K562 (cell line): ENCODE results near the gene TMBIM4. TPM values are rescaled to one million over a fixed set of nuclear protein-coding genes. Genes with fewer than 3 reads are reported as not detected.

Source experiments
- ATF1 ChIP-seq, 2 experiments: fragments of 450-650 bp in 1 of 2; IDR thresholded peaks; 2 replicates each; pipeline ENCODE4 v1.6.1; 2016; ENCODE audit warnings: missing compliant biosample characterization in 1 of 2, missing genetic modification characterization in 1 of 2
- CREM ChIP-seq: IDR thresholded peaks from 2 replicates; pipeline ENCODE4 v1.6.1; 2014; ENCODE audit warnings: antibody characterized with exemption, low read depth
- EGR1 ChIP-seq: fragments of 450-650 bp; conservative IDR thresholded peaks from 2 replicates; pipeline ENCODE4 v1.6.1; 2017; ENCODE audit warnings: mild to moderate bottlenecking
- EHMT2 ChIP-seq: fragments of 450-650 bp; IDR thresholded peaks from 2 replicates; pipeline ENCODE4 v1.6.1; 2018; ENCODE audit warnings: antibody characterized with exemption
- ELF4 ChIP-seq: fragments of 450-650 bp; formaldehyde crosslinking; IDR thresholded peaks from 2 replicates; pipeline ENCODE4 v1.4.0; 2022; ENCODE audit warnings: missing genetic modification characterization
- EZH2 ChIP-seq: IDR thresholded peaks from 2 replicates; pipeline ENCODE4 v1.6.1; 2012; ENCODE audit warnings: low read depth, mild to moderate bottlenecking, inconsistent platforms, low read length, borderline replicate concordance
- ID3 ChIP-seq, 2 experiments: fragments of 250-450 bp in 1 of 2; fragments of 450-650 bp in 1 of 2; sonication (Bioruptor Pico) in 1 of 2; IDR thresholded peaks; 2 replicates each; pipeline versions ENCODE4 v1.6.1 to v1.8.0; 2016 to 2021; ENCODE audit warnings: mild to moderate bottlenecking in 2 of 2, moderate library complexity in 2 of 2, missing compliant biosample characterization in 1 of 2, missing genetic modification characterization in 1 of 2
- MCM3 ChIP-seq: fragments of 450-650 bp; IDR thresholded peaks from 2 replicates; pipeline ENCODE4 v1.6.1; 2016
- MEIS2 ChIP-seq: fragments of 450-650 bp; IDR thresholded peaks from 2 replicates; pipeline ENCODE4 v1.6.1; 2014; ENCODE audit warnings: mild to moderate bottlenecking; ENCODE audit not compliant: partially characterized antibody
- MTA1 ChIP-seq: fragments of 450-650 bp; IDR thresholded peaks from 2 replicates; pipeline ENCODE4 v1.6.1; 2017; ENCODE audit warnings: borderline replicate concordance
- NCOA1 ChIP-seq: fragments of 450-650 bp; IDR thresholded peaks from 2 replicates; pipeline ENCODE4 v1.6.1; 2016; ENCODE audit warnings: low read depth
- PTTG1 ChIP-seq: fragments of 450-650 bp; IDR thresholded peaks from 2 replicates; pipeline ENCODE4 v1.6.1; 2016; ENCODE audit warnings: low read depth, mild to moderate bottlenecking, missing genetic modification characterization, missing compliant biosample characterization
- SAP30 ChIP-seq: fragments of 200-600 bp; sonication (generic); IDR thresholded peaks from 2 replicates; pipeline ENCODE4 v1.6.1; 2012; ENCODE audit warnings: borderline replicate concordance, low read depth, mild to moderate bottlenecking, moderate library complexity, low read length, control low read depth, inconsistent platforms; ENCODE audit not compliant: insufficient read depth, poor library complexity, severe bottlenecking
- TAF15 ChIP-seq: fragments of 200-400 bp; formaldehyde crosslinking; IDR thresholded peaks from 2 replicates; pipeline ENCODE4 v1.6.1; 2017; ENCODE audit warnings: mild to moderate bottlenecking, low read depth, low read length, moderate library complexity
- TAF7 ChIP-seq: fragments of 450-650 bp; IDR thresholded peaks from 2 replicates; pipeline ENCODE4 v1.6.1; 2016; ENCODE audit warnings: missing genetic modification characterization, missing compliant biosample characterization
- TBP ChIP-seq: optimal IDR thresholded peaks from 2 replicates; pipeline ENCODE3; 2011; ENCODE audit warnings: low read depth, low read length, improper control_type of control experiment
- TEAD1 ChIP-seq, 2 experiments: fragments of 450-650 bp in 1 of 2; sonication (generic) in 1 of 2; formaldehyde crosslinking; IDR thresholded peaks; 2 replicates each; pipeline versions ENCODE4 v1.4.0 to v1.8.0; 2020 to 2022; ENCODE audit warnings: mild to moderate bottlenecking in 2 of 2, missing genetic modification reagents in 1 of 2
- U2AF1 ChIP-seq: fragments of 200-400 bp; formaldehyde crosslinking; optimal IDR thresholded peaks from 2 replicates; pipeline ENCODE3; 2017; ENCODE audit warnings: mild to moderate bottlenecking, low read depth, low read length, moderate library complexity
- YBX1 ChIP-seq: fragments of 450-650 bp; IDR thresholded peaks from 2 replicates; pipeline ENCODE4 v1.7.1; 2016; ENCODE audit warnings: mild to moderate bottlenecking
- ZMIZ1 ChIP-seq, 2 experiments: fragments of 150-350 bp in 1 of 2; IDR thresholded peaks; 2 replicates each; pipeline ENCODE4 v1.6.1; 2012 to 2016; ENCODE audit warnings: low read depth in 2 of 2, low read length in 2 of 2, mild to moderate bottlenecking in 1 of 2, moderate library complexity in 1 of 2
- ZNF143 ChIP-seq: sonication (generic); formaldehyde crosslinking; IDR thresholded peaks from 2 replicates; pipeline ENCODE4 v1.9.0; 2022; ENCODE audit warnings: mild to moderate bottlenecking, missing genetic modification reagents
- ZNF280A ChIP-seq: fragments of 450-650 bp; IDR thresholded peaks from 2 replicates; pipeline ENCODE4 v1.6.1; 2018; ENCODE audit warnings: mild to moderate bottlenecking, low read depth; ENCODE audit not compliant: partially characterized antibody
- ZNF586 ChIP-seq: fragments of 450-650 bp; formaldehyde crosslinking; conservative IDR thresholded peaks from 2 replicates; pipeline ENCODE4 v1.4.0; 2020; ENCODE audit warnings: mild to moderate bottlenecking, moderate library complexity
- polyA plus RNA-seq, 8 experiments: library from polyadenylated mRNA; depleted of rRNA in 4 of 8; stranded (reverse) in 5 of 8; unstranded in 3 of 8; fragments of >200 nt; fragmentation: Nextera tagmentation in 2 of 8; fragmentation: Illumina TruSeq in 1 of 8; extraction: Ambion mirVana in 2 of 8; extraction: Trizol in 1 of 8; gene quantifications; 2 replicates each; pipeline versions ENCODE4 v1.2.1 to v1.2.3, GENCODE V29; 2011 to 2014; ENCODE audit warnings: inconsistent platforms in 1 of 8, missing spikeins in 1 of 8
- total RNA-seq, 7 experiments: library from RNA; depleted of rRNA in 6 of 7; stranded (reverse); fragments of >200 nt in 6 of 7; fragmentation: Illumina TruSeq in 2 of 7; extraction: Trizol in 2 of 7; gene quantifications; 2 replicates each; pipeline versions ENCODE4 v1.2.1 to v1.2.3, GENCODE V29; 2011 to 2021; ENCODE audit warnings: low replicate concordance in 1 of 7

TMBIM4 gene
- total and polyA plus RNA-seq, 9 of the 15 experiments (the other 6 are each of a cell fraction or from before 2014, with no cell fraction given): 18.6 to 272 (median 50.0) TPM

- TF ChIP-seq ZMIZ1 (IDR thresholded peaks at IDR 0.05; ENCODE audit: low read depth in 2 of 2, low read length in 2 of 2): peak in 1 of 2 experiments; percentile 57; a peak in 1 of 4 replicates
- no peak for TF ChIP-seq MCM3
- peak; percentile 59; the same call in 1 of the 2 replicates for TF ChIP-seq CREM
- TF ChIP-seq ELF4: peak; percentile 84; the same call in 1 of the 2 replicates
- peak; percentile 83 for TF ChIP-seq TBP
- no peak for TF ChIP-seq NCOA1
- TF ChIP-seq YBX1: no peak
- no peak for TF ChIP-seq ZNF280A
- TF ChIP-seq ZNF586 (CRISPR knock-in tag): no peak
- peak; percentile 29; the same call in 1 of the 2 replicates for TF ChIP-seq EHMT2
- no peak for TF ChIP-seq ID3 (CRISPR knock-in tag; IDR thresholded peaks at IDR 0.05)
- TF ChIP-seq ID3 (tag; IDR thresholded peaks at IDR 0.05): no peak
- no peak for TF ChIP-seq PTTG1 (tag)
- TF ChIP-seq SAP30: peak; percentile 89
- no peak for TF ChIP-seq U2AF1
- no peak for TF ChIP-seq EZH2
- TF ChIP-seq EGR1: no peak
- TF ChIP-seq TAF15: no peak
- peak; percentile 81 for TF ChIP-seq ZNF143 (CRISPR knock-in tag)
- TF ChIP-seq MEIS2: no peak
- peak; percentile 75 for TF ChIP-seq TAF7 (tag)
- TF ChIP-seq TEAD1 (CRISPR knock-in tag; IDR thresholded peaks at IDR 0.05): 0 out of 4 replicates have a peak, but pooled peaks of 1 of the 2 experiments have one; percentile 44
- TF ChIP-seq MTA1: no peak
- TF ChIP-seq ATF1 (CRISPR knock-in tag; IDR thresholded peaks at IDR 0.05): no peak
- peak; percentile 81 for TF ChIP-seq ATF1 (tag; IDR thresholded peaks at IDR 0.05)
Measured at GRCh38 chr12:66130267-66131066, 39.3 kb downstream of the TMBIM4 start, which contains the start of gene LLPH (continued).
